Activated CD4-positive, alpha-beta T cell treated with anti-CD3 and anti-CD28 coated beads for 48 hours (primary cell): Measurements from ENCODE around the gene KRT72.

Experiments used
- DNase-seq: peaks from one replicate; pipeline ENCODE4 v3.0.0-alpha.2; 2020

KRT72 gene

GRCh38 chr12:52600941-52601481 lies at the start of gene KRT72:
KRT72 (minus strand) TSS chr12:52601463; CDS start chr12:52601452, 11 bp downstream.
- no peak for DNase-seq

DNA sequence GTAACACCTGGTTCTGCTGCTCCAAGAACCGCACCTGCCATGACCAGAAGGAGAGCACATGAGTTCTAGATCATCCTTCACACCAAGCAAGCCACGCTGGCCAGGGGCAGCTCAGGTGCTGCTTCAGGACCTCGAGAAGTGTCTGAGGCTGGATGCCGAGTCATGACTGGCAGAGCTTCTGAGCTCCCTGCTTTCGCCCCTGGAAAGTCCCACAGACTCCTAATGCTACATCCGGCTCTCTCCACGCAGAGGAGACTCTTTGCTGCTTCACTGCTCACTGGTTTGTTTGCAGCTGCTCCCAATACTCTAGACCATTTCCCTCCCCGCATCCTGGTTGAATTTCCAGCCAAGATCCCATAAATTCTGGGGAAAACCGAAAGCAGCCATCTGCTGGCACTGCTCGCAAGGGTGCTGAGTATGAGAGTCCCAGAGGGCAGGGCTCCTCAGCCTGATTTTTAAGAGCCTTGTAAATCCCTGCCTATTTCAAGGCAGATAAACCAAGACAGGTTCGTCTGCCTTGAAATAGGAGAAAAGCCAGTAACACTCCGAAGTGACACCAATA lies 49.3 kb upstream of the KRT72 start:
- DNase-seq = no peak

GRCh38 chr12:52649066-52649465 lies 47.8 kb upstream of the KRT72 start:
- no peak for DNase-seq

DNA sequence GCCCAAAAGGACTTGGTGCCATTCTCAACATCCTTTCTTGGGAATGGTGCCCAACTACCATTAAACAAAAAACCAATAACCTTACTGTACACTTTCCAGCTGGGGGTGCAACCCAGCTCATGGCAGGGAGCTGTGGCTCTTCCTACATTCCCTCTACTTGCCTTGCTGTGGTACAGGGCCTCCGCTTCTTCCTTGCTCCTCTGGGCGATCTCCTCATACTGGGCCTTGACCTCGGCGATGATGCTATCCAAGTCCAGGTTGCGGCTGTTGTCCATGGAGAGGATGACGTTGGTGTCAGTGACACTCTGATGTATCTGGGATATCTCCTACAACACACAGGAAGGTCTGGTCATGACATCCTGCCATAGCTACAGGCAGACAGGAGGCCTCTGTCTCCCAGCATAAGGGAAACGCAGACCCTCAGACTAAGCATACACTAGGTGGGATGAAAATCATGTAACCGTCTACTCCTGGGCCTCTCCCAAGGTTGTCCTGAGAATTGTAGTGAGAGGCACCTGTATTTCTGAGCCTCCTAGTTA lies 46.8 kb upstream of the KRT72 start:
- no peak for DNase-seq

GRCh38 chr12:52647601-52648000 lies 46.3 kb upstream of the KRT72 start:
- DNase-seq = no peak

DNA sequence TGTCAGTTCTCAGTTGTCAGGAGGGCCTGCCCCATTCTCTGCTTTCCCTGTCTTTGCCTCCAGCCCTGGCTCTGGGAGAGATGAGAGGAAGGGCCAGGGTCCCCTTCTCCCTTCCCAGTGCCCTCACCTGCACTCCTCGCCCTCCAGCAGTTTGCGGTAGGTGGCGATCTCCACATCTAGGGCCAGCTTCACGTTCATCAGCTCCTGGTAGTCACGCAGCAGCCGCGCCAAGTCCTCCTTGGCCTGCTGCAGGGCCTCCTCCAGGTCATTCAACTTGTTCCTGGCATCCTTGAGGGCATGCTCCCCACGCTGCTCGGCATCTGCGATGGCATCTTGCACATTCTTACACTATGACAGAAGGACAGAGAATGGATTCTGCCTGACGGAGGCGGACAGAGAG lies 45.4 kb upstream of the KRT72 start:
- no peak for DNase-seq

DNA sequence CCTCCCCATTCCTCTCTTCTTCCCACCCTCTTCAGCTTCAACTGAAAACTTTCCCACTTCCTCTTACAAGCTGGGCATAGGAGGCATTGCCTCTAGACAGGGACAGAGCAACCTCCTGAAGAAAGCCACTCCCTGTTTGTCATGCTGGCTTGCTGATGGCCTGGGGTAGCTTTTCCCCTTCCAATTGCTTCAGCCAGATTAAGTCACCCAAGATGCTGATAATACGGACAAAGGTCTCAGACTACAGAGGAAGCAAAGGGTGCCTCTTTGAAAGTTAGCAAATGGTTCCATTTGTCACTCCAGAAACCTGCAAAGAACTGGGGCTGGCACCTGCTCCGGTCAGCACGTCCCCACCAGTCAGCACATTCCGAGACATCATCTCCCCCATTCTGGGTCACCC lies 44.7 kb upstream of the KRT72 start:
- no peak for DNase-seq

DNA sequence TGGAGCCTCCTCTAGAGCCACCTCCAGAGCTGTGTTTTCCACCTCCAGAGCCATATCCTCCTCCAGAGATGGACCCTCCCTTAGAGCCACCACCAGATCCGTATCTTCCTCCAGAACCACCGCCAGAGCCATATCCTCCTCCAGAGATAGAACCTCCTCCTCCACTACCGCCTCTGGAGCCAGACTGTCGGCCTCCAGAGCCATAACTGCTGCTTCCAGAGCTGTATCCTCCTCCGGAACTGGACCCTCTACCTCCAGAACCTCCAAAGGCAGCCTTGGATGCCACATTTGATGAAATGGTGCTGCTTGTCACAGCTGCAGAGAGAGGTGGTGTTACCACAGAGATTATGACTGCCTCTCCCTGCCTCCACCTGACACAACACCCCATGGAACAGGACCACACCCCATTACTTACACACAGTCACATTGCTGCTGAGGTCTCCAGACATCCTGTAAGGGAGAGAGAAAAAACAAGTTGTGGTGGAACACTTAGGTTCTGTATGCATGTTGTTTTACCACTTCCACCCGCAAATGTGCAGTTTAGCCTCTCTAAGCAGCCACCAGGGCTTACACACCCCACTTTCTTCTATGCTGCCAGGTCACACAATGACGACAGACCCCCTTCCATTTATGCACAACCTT lies 44.0 kb upstream of the KRT72 start:
- peak; percentile 22 for DNase-seq

DNA sequence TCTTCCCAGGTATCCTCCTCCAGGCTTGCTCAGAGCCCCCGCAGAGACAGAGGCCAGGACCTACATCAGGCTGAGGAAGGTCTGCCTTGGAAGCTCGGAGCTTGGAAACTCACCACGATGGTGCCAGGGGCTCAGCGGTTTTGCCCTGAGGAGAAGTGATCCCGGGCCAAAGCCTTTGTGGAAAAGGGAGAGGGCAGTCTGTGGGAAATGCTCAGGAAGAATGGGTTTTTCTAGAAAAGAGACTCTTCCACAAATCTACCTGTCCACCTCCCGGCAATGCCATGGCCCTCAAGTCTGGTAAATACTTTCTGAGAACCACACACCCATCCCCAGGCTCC lies 42.8 kb upstream of the KRT72 start:
- DNase-seq = no peak

- no peak for DNase-seq
Observed at GRCh38 chr12:52643233-52644077, 42.2 kb upstream of the KRT72 start.

DNA sequence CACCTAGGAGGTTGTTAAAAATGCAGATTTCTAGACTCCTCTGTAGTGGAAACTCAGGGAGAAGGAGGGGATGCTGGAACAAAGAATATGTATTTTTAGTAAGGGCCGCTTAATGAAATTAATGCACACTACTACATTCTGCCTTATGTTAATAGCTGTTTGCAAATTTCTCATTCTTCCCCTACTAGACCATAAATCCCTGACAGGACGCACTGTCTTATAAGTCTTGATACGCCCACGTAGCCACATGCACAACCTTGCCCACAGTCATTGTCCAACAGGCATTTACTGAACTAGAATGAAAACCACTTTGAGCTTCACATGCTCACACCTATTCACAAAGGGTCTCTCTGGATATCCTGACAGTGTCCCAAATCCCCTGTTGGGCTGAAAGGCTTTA lies 40.2 kb upstream of the KRT72 start:
- DNase-seq = no peak

DNA sequence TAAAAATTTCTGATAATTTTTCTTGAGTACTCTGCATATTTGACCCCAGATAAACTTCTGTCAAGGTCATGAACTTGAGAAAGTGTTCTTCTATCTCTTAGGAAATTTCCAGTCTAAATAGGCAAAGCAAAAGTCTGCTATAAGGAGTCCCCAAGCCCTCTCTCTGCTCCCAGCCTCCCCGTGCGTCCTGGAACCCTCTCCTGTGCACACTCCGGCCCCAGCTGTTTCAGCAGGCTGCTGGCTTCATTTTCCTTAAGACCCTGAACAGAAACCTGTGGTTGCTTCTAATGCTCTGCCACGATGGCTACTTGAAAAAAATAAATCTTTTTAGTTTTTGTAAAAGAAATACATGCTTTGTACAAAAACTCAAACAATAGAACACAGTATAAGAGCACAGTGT lies 36.0 kb upstream of the KRT72 start:
- no peak for DNase-seq

DNA sequence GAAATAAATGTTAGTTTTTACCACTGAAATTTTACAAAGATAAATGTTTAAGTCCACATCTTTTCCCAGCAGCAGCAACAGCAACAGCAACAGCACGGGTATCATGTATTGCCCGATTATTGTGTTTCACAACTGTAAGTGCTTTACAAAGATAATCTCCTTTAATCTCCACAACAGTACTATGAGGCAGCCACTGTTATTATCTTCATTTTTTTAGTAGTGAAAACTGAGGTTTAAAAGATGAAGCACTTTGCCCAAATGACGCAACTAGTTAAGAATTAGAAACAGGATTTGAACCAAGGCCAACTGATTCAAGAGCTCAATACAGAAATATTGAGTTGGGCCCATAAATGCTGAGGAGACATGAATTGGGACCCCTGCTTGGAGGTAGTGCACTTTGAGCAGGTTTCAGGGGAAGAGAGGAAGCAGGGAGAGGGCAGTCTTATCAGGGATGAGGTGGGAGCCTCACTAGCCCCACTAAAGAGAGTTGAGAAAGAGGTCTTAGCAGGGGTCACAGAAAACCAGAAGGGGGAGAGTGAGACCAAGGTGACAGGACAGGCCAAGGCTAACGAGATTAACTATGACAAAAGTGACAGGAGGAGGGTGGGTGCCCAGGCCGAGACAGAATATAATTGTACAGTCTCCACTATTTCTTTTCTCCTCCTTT lies 35.5 kb upstream of the KRT72 start:
- DNase-seq = no peak

- DNase-seq = no peak
Observed at GRCh38 chr12:52636189-52636588, 34.9 kb upstream of the KRT72 start.

GRCh38 chr12:52634266-52635056 lies 33.2 kb upstream of the KRT72 start:
- no peak for DNase-seq

GRCh38 chr12:52633383-52633782 lies 32.1 kb upstream of the KRT72 start:
- no peak for DNase-seq

- no peak for DNase-seq
Observed at GRCh38 chr12:52632656-52633055, 31.4 kb upstream of the KRT72 start.

DNA sequence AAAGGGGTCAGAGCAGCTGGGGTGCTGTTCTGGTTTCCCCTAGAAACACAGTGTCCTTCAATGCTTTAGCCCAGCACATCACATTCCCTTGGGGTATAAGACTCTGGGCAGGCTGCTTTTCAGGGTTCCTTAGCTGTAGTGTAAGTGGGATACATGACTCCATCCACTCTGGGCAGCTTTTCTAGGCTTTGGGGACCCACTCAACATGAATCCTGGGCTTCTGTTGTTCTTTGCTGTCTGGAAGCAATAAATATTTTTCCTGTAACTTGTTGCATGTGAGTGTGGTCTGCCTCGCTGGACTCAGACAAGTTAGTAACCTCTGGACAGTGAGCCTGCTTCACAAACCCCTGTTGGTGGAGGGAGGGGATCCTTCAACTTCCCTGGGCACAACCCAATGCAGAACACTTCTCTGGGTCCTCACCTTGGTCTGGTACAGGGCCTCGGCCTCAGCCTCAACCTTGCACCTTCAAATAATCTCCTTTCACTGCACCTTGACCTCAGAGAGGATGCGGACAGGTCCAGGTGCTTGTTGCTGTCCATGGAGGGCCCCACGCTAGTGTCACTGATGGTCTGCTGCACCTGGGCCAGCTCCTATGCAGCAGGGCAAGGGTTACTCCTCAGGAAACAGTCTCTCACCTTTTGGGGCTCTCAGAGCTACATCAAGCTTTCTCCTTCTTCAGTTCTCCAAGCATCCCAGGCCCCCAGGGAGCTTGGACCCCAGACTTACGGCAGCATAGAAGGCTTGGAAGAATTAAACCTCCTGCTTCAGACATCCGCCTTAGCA lies 30.6 kb upstream of the KRT72 start:
- no peak for DNase-seq

DNA sequence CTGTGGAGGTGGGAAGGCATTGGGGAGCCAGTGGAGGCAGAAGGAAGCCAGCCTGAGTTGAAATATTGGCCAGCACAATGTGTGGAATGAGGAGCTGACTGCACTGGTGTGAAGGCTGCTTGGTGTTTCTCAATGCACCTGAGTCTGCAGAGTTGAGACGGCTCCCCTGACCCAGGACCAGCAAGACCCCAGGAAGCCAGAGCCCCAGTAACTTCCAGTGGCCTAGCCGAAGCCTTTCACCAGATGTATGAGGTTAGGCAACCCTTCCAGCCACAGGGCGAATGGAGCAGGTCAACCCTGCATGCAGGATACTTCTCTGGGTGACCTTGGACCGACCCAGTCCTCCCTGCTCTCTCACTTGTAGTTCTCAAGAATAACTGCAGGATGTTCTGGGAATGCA lies 30.0 kb upstream of the KRT72 start:
- no peak for DNase-seq

DNA sequence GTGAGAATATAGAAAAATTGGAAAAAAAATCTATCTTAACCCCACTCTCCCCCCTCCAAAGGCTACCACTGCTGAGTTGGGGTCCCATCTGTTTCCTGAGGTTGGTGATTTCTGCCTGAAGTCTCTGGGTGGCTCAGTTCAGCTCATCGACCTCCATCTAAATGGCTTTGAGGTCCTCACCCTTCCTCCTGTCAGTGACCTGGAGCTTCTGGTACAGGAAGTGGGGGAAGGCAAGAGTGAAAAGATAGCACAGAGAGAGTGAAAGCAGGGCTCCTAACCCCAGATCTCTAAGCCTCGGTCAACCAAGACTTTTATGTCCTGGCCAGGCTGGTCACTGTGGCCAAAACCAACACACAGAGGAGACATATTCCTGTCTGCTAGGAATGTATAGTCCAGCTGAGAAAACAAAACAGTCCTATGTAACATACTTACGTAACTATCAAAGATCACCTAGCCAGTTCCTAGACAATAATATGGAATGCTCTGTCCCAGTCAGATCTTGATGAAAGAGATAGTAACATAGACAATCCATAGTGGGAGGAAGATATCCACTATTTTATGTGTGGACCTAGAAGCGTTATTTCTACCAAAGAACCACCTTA lies 29.4 kb upstream of the KRT72 start:
- DNase-seq = no peak

DNA sequence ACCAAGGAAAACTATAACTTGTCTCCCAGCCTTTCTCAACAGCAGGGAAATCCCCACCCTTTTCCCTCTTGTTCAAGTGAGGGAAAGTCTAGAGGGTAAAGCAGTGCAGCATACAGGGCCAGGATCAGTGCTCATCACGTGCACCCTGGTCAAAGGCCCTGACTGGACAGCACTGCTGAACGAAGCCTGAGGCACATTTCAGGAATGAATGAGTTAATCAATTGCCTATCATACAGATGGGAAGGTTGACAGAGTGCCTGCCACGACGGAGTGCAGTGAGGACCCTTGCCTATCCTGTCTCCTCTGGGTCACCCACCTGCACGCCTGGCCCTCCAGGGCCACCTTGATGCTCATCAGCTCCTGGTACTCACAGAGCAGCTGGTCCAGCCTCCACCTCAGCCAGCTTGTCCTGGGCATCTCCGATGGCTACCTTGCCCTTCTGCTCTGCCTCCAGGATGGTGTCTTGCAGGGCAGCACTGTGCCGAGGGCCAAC lies 28.8 kb upstream of the KRT72 start:
- DNase-seq = no peak
